AG08395 (cell line): Measurements from ENCODE around the gene VENTX.

Source experiments
- DNase-seq: peaks from one replicate; pipeline ENCODE4 v3.0.0; 2012; ENCODE audit warnings: mixed read lengths, low spot score

Gene VENTX

GRCh38 chr10:133272301-133272963 is 34.8 kb downstream of the VENTX start:
- DNase-seq, result no peak

GRCh38 chr10:133272964-133273420 is 35.3 kb downstream of the VENTX start:
- DNase-seq, result no peak

GRCh38 chr10:133273534-133274143 is 36.0 kb downstream of the VENTX start:
- DNase-seq, result no peak

GRCh38 chr10:133274751-133275683 is 37.4 kb downstream of the VENTX start:
- DNase-seq, result no peak

DNA sequence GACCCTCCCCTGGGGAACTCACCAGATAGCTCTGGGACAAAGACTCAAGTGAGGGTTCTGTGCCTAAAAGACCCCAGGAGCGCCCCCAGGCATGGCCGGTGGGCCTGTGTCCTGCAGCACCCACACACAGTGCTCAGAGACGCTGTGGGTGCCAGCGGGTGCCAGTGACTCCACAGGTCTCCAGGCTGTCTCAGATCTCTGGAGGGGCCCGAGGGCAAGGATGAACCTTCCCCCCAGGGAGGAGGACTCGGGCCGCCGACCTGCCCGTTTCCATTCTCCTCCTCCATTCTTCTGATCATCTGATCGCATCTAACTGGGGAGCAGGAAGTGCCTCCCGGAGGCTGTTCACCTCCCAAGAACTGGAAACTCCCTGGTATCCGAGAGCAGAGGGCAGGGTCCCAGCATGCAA is 38.0 kb downstream of the VENTX start:
- no peak for DNase-seq

DNA sequence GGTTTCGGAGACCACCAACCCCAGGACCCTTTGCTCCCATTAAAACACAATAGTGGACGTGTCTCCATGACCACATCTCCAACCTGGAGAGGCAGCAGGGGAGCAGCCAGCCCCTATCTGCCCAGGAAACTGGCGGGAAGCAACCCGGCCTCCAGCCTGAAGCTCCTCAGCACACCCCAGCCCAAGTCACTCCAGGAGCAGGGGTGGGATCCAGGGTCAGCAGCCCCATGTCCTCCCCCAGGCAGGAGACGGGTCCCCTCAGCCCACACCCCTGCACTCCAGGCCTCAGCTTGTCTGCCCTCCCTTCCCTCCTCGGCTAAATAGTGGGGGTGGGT is 38.4 kb downstream of the VENTX start:
- no peak for DNase-seq

DNA sequence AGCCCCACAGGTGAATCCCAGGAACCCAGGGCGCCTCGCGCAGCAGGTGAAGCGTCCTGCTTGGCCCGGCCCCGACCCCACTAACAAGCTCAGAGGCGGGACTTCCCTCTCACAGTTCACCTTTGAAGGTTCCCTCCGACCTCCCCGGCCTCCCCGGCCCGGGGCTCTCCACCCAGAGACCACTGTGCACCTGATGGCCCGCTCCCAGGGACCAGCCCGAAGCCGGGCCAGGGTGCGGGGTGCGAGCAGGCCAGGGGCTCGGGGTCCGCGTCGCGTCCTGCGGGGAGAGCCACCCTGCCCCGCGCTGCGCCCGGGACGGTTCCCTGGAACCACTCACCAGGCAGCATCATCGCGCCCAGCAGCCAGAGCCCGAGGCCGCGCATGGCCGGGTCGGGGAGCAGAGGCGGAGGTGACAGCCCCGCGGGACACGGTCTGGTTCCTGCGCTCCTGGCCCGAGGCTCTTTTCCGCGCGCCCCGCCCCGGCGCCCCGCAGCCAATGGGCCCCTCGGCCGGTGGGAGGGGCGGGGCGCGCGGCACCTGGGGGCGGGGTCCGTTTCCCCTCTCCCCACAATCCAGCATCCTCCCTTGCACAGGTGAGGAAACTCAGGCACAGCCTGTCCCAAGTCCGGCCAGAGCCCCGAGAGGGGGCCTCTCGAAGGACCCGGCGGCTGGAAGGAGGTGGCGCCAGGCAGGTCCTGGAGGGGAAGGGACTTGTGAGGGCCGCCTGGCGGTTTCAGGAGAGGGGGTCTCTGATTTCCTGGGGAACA is 39.0 kb downstream of the VENTX start, which contains the start of gene ADAM8:
ADAM8 (minus strand) TSS at position 434 of the 767 bp plus-strand sequence; CDS start at position 383, 51 bp downstream.
- DNase-seq, result peak; percentile 50

DNA sequence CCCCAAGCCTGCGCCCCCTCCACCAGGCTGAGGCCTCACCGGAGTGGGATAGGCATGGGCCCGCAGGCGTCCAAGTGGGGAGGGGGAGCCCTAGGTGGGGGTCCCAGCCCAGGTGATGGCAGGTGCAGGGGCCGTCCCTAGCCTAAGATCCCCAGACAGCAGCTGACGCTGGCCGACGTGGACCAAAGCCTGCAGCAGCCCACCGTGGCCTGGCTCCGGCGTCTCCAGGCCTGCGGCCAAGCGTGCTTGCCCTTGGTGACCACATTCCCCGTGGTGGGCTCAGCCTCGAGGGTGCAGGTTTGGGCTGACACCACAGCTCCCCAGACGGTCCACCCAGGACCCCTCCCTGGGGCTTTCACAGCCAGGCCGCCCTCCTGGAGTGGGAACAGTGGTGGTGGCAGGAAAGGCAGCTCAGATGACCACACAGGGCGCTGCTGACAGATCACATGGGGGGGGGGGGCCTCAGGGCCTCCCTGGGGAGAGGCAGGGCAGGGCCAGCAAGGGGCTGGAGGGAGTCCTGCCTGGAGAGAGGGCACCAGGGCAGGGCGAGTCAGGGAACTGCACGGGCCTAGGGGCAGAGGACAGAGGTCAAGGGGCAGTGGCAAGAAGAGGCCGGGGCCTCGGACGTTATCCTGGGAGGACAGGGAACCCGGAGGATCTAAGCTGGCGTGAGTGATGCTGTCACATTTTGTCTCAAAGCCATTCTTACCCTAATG is 39.8 kb downstream of the VENTX start:
- no peak for DNase-seq

GRCh38 chr10:133277993-133278576 is 40.4 kb downstream of the VENTX start:
- DNase-seq, result no peak

- DNase-seq, result no peak
These were observed 41.1 kb downstream of the VENTX start for GRCh38 chr10:133278577-133279265.

DNA sequence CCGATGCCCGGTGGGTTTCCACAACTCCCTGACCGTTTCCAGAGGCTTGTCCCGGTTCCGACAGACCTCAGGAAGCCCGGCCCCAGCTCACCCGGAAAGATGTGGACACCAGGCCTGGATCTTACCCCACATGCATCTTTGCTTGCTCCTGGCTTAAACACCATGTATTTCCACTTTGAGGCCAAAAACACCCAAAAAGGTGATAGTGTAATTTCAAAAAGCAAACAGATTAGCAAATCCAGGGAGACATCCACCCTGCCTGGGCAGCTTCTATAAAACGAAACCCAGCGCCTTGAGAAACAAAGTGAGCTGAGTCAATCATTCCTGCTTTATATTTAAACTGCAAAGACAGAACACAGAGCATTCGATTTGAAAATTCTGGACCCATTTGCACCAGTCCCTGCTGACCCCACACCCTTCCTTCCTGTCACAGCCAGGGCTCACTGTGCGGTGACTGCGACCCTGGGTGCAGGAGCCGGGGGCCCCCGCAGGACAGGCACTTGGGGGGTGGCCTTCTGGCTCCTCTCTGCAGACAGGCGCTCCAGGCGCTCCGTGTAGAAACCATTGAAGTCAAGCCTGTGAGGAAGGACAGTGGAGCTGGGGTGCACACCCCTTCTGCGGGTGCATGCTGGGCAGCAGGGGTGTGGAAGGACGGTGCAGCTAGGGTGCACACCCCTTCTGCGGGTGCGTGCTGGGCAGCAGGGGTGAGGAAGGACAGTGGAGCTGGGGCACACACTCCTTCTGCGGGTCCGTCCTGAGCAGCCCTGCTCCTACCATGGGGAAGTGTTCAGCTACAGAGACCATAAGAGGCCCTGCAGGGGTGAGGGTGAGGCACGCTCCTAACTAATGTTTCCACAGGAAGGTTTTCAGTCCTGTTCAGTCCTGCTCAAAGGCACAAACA is 41.9 kb downstream of the VENTX start:
- no peak for DNase-seq

DNA sequence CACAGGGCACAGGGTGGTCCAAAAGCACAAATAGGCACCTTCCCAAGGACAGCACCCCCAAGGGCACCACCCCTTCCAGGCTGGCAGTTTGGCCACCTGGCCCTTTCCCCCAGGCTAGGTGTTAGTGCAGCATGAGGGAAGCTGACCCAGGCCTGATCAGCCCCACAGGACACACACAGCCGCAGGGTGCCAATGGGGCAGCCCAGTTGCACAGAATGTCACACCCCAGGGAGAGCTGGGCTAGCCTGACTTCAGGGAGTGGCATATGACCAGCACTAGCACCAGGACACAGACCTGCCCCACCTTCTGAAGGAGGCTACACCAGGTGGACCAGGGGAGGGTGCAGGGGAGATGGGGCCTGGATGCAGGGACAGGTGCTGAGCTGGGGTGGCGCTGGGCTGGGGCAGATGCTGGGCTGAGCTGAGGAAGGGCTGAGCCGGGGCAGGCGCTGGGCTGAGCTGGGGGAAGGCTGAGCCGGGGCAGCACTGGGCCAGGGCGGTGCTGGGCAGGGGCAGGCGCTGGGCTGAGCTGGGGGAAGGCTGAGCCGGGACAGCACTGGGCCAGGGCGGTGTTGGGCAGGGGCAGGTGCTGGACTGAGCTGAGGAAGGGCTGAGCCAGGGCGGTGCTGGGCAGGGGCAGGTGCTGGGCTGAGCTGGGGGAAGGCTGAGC is 42.9 kb downstream of the VENTX start:
- DNase-seq, result no peak

DNA sequence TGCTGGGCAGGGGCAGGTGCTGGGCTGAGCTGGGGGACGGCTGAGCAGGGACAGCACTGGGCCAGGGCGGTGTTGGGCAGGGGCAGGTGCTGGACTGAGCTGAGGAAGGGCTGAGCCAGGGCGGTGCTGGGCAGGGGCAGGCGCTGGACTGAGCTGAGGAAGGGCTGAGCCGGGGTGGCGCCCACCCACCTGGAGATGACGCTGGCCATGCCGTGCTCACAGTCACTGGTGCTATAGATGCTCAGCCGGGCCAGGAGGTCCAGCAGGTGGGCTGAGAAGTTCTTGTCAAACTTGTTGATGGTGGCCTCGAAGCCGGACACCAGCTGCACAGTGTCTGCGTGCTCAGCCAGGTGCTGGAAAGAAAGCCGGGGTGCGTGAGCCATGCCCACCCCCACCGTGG is 43.4 kb downstream of the VENTX start:
- DNase-seq, result no peak

DNA sequence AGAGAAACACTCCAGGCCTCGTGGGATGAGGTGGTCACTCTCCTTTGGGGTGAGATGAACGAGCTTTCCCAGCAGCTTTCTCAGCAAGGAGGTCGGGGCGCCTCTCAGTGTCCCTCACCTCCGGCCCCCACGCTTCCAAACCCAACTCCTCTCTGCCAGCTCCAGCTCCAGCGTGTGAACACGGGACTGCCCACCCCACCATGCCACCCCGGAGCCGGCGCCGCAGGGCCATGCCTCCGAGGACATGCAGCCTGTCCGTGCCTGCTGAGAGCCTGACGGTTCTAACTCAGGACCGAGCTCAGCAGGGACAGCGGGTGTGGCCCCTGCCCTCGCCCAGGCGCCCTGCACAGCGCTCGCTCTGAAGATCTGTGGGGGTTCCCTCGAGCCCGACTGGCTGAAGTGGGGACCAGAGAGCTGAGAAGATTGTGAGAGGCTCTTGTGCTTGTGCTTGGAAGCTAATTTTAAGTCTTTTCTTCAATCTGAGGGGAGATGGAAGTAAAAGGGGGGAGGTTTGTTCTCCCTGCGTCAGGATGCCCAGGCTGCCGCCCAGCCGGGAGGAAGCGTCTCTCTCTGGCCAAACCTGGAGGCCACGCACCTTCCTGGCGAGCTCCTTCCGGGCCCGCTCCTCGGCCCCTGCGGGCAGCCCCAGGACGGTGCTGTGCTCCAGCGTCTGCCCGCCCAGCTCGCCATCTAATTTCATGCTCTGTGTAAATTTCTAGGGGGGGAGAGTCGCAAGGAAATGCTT is 44.1 kb downstream of the VENTX start:
- no peak for DNase-seq

GRCh38 chr10:133282846-133283390 is 45.3 kb downstream of the VENTX start:
- DNase-seq, result no peak

- no peak for DNase-seq
These were observed 46.3 kb downstream of the VENTX start for GRCh38 chr10:133283931-133284330.

DNA sequence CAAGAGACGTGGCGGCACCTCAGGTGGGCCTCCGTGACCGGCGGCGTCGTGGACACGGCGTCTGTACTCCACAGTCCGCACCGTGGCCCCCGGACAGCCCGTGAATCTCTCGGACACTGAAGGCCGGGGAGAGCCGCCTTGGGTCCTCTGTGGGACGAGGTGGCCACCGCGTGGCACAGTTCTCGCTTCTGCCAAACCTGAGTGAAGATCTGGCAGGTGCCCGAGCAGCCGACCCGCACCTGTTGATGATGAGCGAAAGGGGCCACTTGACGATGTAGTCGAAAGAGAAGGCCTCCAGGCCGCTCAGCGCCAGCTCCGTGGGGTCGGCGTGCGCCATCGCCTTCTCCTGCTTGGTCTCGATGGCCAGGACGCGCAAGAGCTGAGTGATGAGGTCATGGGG is 47.6 kb downstream of the VENTX start:
- DNase-seq, result no peak

DNA sequence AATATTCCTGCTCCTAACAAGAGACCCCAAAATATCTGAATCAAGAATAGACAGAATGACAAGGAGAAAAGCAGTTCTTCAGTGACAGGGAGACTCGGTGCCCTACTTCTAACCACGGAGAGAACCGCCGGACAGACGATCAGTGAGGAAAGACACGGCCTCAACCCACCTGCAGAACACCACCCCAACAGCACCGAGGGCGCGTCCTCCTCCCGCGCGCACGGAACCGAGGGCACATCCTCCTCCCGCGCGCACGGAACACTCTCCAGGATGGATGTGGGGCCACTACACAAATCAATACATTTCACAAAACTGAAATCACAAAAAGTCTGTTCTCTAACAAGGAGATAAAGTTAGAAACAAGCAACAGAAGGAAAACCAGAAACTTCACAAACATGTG is 48.7 kb downstream of the VENTX start:
- no peak for DNase-seq
